Panc1 (cell line): ENCODE measurements around the gene MMP14. TPM values are rescaled to one million over a fixed set of nuclear protein-coding genes. Genes with fewer than 3 reads are reported as not detected.

Source experiments
- ATAC-seq: fragments of 200-7000 bp; cut with Tn5 transposase; 2 replicates; pipeline ENCODE4 v1.9.1; 2020; ENCODE audit warnings: mild to moderate bottlenecking, moderate library complexity
- BruUV-seq: library from RNA; stranded (reverse); fragments of 400-500 nt; replicated peaks from 2 replicates; lab custom pipeline; 2021; lab: Mats Ljungman, UMichigan
- CTCF ChIA-PET: fragments of 300-600 bp; sonication (Branson Sonifier 250); formaldehyde crosslinking; loops from one replicate; lab custom pipeline; 2022; ENCODE audit warnings: antibody characterized with exemption; lab: Charles Lee
- POLR2A ChIA-PET: fragments of 300-600 bp; sonication (Branson Sonifier 250); formaldehyde crosslinking; loops from one replicate; lab custom pipeline; 2022; ENCODE audit warnings: antibody characterized with exemption; lab: Charles Lee
- DNase-seq: peaks from one replicate; pipeline ENCODE4 v3.0.0-alpha.2; 2010; ENCODE audit warnings: low read depth, low spot score
- H3K27ac ChIP-seq: 2 replicates; pipeline ENCODE4 v1.5.1; 2011; ENCODE audit warnings: mild to moderate bottlenecking, low read length, inconsistent platforms
- H3K27me3 ChIP-seq: fragments of 200-500 bp; sonication (Bioruptor generic); 2 replicates; pipeline ENCODE4 v1.6.0; 2014; ENCODE audit warnings: low read length, inconsistent platforms; ENCODE audit not compliant: control insufficient read depth, insufficient read depth
- H3K36me3 ChIP-seq: fragments of 200-500 bp; sonication (Bioruptor generic); 2 replicates; pipeline ENCODE4 v1.5.1; 2014; ENCODE audit warnings: inconsistent platforms, mild to moderate bottlenecking, low read length, moderate library complexity; ENCODE audit not compliant: control insufficient read depth, insufficient read depth
- H3K4me1 ChIP-seq: 2 replicates; pipeline ENCODE4 v1.5.1; 2011; ENCODE audit warnings: inconsistent platforms, mild to moderate bottlenecking, low read length, moderate library complexity; ENCODE audit not compliant: control insufficient read depth, insufficient read depth
- H3K4me3 ChIP-seq, 2 experiments: 2 replicates each; pipeline ENCODE4 v1.5.1; 2011 to 2012; ENCODE audit warnings: low read depth in 2 of 2, low read length in 2 of 2, mild to moderate bottlenecking in 2 of 2, inconsistent platforms in 1 of 2, moderate library complexity in 1 of 2
- H3K9me3 ChIP-seq: fragments of 200-500 bp; sonication (Bioruptor generic); 2 replicates; pipeline ENCODE4 v1.5.1; 2014; ENCODE audit warnings: low read depth, mild to moderate bottlenecking, inconsistent platforms, low read length, moderate library complexity; ENCODE audit not compliant: control insufficient read depth, insufficient read depth
- CTCF ChIP-seq: fragments of 450-650 bp; IDR thresholded peaks from 2 replicates; pipeline ENCODE4 v1.5.1; 2017; ENCODE audit warnings: mild to moderate bottlenecking
- POLR2AphosphoS5 ChIP-seq: IDR thresholded peaks from 2 replicates; pipeline ENCODE4 v1.6.1; 2012; ENCODE audit warnings: mild to moderate bottlenecking, low read depth, low read length, moderate library complexity
- REST ChIP-seq, 2 experiments: IDR thresholded peaks; 2 replicates each; pipeline ENCODE4 v1.6.1; 2011 to 2012; ENCODE audit warnings: low read depth in 2 of 2, control low read depth in 1 of 2, low read length in 1 of 2, mild to moderate bottlenecking in 1 of 2, moderate library complexity in 1 of 2; ENCODE audit not compliant: insufficient read depth in 1 of 2
- SIN3A ChIP-seq: IDR thresholded peaks from 2 replicates; pipeline ENCODE4 v1.6.1; 2012; ENCODE audit warnings: low read depth, mild to moderate bottlenecking, low read length, moderate library complexity, borderline replicate concordance; ENCODE audit not compliant: insufficient read depth
- TCF7L2 ChIP-seq: IDR thresholded peaks from 2 replicates; pipeline ENCODE4 v1.6.1; 2011; ENCODE audit warnings: mild to moderate bottlenecking, low read depth, low read length, inconsistent platforms
- in situ Hi-C: cut with HindIII; loops from 2 replicates; pipeline ENCODE4 v1.10.0; 2016; ENCODE audit warnings: low sequenced_read_pairs, low pct_unique_long_range_greater_than_20kb
- intact Hi-C: fragments of 100-400 bp; cut with micrococcal nuclease; formaldehyde crosslinking; loops from one replicate; pipeline ENCODE4 v1.10.0; 2022; ENCODE audit not compliant: unreplicated experiment
- total RNA-seq: library from RNA; stranded (reverse); gene quantifications from one replicate; pipeline ENCODE4 v1.2.1, GENCODE V29; 2021; ENCODE audit not compliant: unreplicated experiment

MMP14 gene
- total RNA-seq, 1 experiment from 2014 or later, result 32.9 TPM

- ATAC-seq (no peak), DNase-seq (no peak)
- ChIA-PET POLR2A (interaction anchor here (0.6 kb wide), 1 partner anchor 25 kb away, joined by 5 read pairs; no protein-coding TSS in a partner anchor), CTCF (interaction anchor here (1.2 kb wide), 1 partner anchor 62 kb away, joined by 9 read pairs; no protein-coding TSS in a partner anchor)
- in situ Hi-C loops (no loop called here), intact Hi-C loops (no loop called here)
- no TSS peak for BruUV-seq
- Histone ChIP-seq H3K4me3 (no peak overlapping the region), H3K27ac (no peak overlapping the region), H3K36me3 (no peaks in the 10 kb centered on the region), H3K9me3 (no peaks in the 10 kb centered on the region), H3K27me3 (no peaks in the 10 kb centered on the region), H3K4me1 (peaks cover 5% of the 10 kb centered on the region; the same call in 1 of the 2 replicates)
- TF ChIP-seq POLR2AphosphoS5, result no peak
- TF ChIP-seq TCF7L2, result no peak
- TF ChIP-seq CTCF, result no peak
- no peak for TF ChIP-seq SIN3A
- no peak for TF ChIP-seq REST (IDR thresholded peaks at IDR 0.05; ENCODE audit: insufficient read depth in 1 of 2, low read depth in 2 of 2, low read length in 1 of 2)
Observed at GRCh38 chr14:22884738-22885523, 48.5 kb downstream of the MMP14 start.

- intact Hi-C loops (no loop called here), in situ Hi-C loops (no loop called here)
- no peak for DNase-seq
- Histone ChIP-seq H3K27me3 (no peaks in the 10 kb centered on the region), H3K9me3 (no peaks in the 10 kb centered on the region), H3K4me1 (peaks cover 5% of the 10 kb centered on the region; the same call in 1 of the 2 replicates), H3K27ac (no peak overlapping the region), H3K36me3 (no peaks in the 10 kb centered on the region), H3K4me3 (peak overlapping the region; percentile 53 to 78)
- POLR2A ChIA-PET, result no interaction called here
- BruUV-seq, result no TSS peak
- TF ChIP-seq SIN3A (no peak), TCF7L2 (no peak), REST (IDR thresholded peaks at IDR 0.05; ENCODE audit: insufficient read depth in 1 of 2, low read depth in 2 of 2, low read length in 1 of 2) (no peak), POLR2AphosphoS5 (no peak), CTCF (no peak)
- CTCF ChIA-PET, result no interaction called here
- ATAC-seq, result no peak
Observed at GRCh38 chr14:22885975-22886374, 49.6 kb downstream of the MMP14 start.
